Erythroblast (primary cell): ENCODE data around the gene CNGB1.
"Not testable (repeated sequence)": the region's sequence is repeated elsewhere in the genome, so short reads cannot be mapped to it uniquely, and the experiment has no call there.

Experiments used
- DNase-seq, 2 experiments: peaks; one replicate each; lab custom pipeline; 2025; lab: John Stamatoyannopoulos, UW
- GATA1 ChIP-seq: IDR thresholded peaks from 2 replicates; pipeline ENCODE4 v1.6.1; 2011; ENCODE audit warnings: low read depth, mild to moderate bottlenecking, control low read depth, low read length, moderate library complexity
- POLR2A ChIP-seq: IDR thresholded peaks from 2 replicates; pipeline ENCODE4 v1.6.1; 2011; ENCODE audit warnings: mild to moderate bottlenecking, low read length

Gene CNGB1

GRCh38 chr16:57848181-57848580 is 122.7 kb downstream of the CNGB1 start:
- no peak for TF ChIP-seq GATA1
- TF ChIP-seq POLR2A = no peak
- DNase-seq = no peak

GRCh38 chr16:57846931-57847330 is 124.0 kb downstream of the CNGB1 start:
- DNase-seq = not testable (repeated sequence)

GRCh38 chr16:57846078-57846697 is 124.7 kb downstream of the CNGB1 start:
- no peak for DNase-seq
- TF ChIP-seq POLR2A (no peak), GATA1 (no peak)

- no peak for TF ChIP-seq POLR2A
- TF ChIP-seq GATA1 = no peak
These were observed 125.8 kb downstream of the CNGB1 start for GRCh38 chr16:57845115-57845514.

GRCh38 chr16:57844416-57845030 is 126.4 kb downstream of the CNGB1 start:
- DNase-seq = no peak
- TF ChIP-seq POLR2A = no peak
- no peak for TF ChIP-seq GATA1

More at GRCh38 chr16:57845115-57845514, 125.8 kb downstream of the CNGB1 start:
- DNase-seq = no peak

- no peak for DNase-seq
- TF ChIP-seq POLR2A = no peak
- no peak for TF ChIP-seq GATA1
These were observed 127.5 kb downstream of the CNGB1 start for GRCh38 chr16:57843400-57843799.

GRCh38 chr16:57842601-57843000 is 128.3 kb downstream of the CNGB1 start:
- TF ChIP-seq GATA1 (no peak), POLR2A (no peak)
- no peak for DNase-seq

- TF ChIP-seq POLR2A (no peak), GATA1 (no peak)
- no peak for DNase-seq
These were observed 130.1 kb downstream of the CNGB1 start for GRCh38 chr16:57840833-57841232.

- TF ChIP-seq POLR2A (no peak), GATA1 (no peak)
- no peak for DNase-seq
These were observed 132.8 kb downstream of the CNGB1 start for GRCh38 chr16:57838161-57838560.

- no peak for DNase-seq
- TF ChIP-seq POLR2A = no peak
- no peak for TF ChIP-seq GATA1
These were observed 133.4 kb downstream of the CNGB1 start for GRCh38 chr16:57837305-57838125.

GRCh38 chr16:57835439-57835838 is 135.5 kb downstream of the CNGB1 start:
- DNase-seq = not testable (repeated sequence)

- DNase-seq = no peak
- TF ChIP-seq GATA1 (no peak), POLR2A (no peak)
These were observed 136.0 kb downstream of the CNGB1 start for GRCh38 chr16:57834936-57835335.
